NCI-H1694 treated with DMSO at 0.1 percent for 48 hours (cell line): ENCODE data around the gene LMNTD2.
A peak's percentile ranks its signal among the peaks of the same experiment; 100 is the strongest.

Source experiments
- DNase-seq: peaks from one replicate; lab custom pipeline; 2025; lab: John Stamatoyannopoulos, UW

LMNTD2 gene

DNA sequence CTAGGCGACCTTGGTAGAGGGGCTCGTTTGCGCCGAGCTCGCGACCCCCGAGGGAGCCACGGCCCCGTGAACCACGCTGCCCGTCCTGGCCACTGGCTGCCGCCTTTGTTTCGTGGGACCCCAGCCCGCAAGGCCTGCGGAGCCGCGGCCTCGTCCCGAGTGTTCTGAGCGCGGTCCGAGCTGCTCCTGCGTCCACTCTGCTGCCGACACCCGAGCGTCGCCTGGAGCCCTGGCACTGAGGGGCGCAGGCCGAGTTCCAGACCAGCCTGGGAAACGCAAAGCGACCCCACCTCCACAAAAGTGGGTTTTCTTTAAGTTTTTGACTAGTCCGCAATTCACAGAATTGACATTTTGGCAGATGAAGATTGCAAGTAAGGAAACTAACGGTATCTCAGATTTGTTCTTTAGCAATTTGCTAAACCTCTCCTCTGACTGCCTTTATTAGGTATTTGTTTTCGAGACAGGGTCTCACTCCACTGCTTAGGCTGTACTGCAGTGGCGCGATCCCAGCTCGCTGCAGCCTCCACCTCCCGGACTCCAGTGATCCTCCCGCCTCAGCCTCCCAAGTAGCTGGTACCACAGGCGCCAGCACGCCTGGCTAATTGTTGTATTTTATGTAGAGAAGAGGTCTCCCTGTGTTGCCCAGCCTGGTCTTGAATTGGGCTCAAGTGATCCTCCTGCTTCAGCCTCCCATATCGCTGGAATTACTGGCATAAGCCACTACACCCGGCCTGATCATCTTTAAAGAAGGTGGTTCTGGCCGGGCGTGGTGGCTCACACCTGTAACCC is 52.6 kb downstream of the LMNTD2 start:
- no peak for DNase-seq

DNA sequence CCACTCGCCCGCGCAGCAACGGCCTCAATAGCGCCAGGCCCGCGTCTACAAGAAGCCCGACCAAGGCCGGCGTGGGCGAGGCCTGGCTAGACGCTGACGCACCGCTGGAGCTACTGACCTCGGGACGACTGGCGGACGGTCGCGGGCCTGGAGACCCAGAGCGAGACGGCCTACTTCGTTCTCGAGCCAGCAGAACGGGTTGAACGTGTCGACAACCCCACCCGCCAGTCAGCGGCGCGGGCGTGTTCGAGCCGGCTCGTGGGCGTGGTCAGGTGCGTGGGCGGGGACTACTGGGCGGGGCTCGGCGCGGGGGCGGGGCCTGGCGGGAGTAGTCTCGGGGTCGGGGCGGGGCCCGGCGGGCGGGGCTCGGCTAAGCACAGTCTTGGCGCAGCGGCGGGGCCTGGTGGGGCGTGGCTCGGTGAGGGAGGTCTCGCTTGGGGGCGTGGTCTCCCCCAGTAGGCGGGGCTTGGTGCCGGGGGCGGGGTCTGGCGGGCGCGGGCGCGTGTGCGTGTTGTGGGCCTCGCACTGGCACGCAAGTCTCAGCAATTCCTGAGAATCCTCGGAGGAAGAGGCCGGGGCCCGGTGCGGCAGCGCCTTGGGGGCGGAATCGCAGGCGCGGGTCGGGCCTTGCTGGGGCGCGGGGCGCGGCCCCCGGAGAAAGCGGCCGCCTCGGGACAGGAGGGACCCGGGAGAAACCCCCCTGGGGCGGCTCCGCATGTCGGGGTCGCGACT is 53.4 kb downstream of the LMNTD2 start, which contains the start of gene RNH1:
Gene RNH1, minus strand, starts transcription at position 248 of the 732 bp plus-strand sequence. CDS start 5,080 bp downstream, outside the sequence.
- peak; percentile 65 for DNase-seq

DNA sequence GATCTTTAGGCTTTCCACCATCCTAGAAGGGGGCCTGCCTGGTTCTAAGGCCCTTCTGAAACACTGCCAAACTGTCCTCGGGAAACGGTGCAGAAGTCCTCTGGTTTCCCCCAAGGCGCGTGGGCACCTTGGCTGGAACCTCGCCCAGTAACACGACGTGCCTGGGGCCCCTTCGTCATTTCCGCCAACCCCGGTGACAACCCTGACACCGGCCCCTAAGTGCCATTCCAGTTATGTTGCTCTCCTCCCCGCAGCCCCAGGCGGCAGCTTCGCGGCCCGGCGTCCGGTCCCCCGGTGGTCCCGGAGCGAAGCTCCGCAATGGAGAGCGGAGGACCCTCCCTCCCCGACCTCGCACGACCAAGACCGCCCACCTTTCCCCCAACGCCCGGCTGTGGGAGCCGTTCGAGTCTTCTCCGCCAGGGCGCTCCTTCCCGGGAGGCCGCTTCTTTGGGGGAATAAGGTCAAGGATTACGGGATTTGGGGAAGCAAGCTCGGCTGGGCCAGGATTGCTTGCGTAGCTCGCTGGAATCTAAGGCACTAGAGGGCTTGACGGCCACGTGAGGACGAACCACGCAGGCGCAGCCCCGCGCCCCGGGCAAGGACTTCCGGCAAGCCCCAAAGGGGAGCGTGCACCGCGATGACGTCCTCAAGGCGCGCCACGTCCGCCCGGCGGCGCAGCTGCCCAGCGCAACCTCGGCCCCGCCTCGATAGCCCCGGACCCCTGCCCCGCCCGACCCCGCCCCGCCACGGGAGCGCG is 54.1 kb downstream of the LMNTD2 start:
- DNase-seq: peak; percentile 88

DNA sequence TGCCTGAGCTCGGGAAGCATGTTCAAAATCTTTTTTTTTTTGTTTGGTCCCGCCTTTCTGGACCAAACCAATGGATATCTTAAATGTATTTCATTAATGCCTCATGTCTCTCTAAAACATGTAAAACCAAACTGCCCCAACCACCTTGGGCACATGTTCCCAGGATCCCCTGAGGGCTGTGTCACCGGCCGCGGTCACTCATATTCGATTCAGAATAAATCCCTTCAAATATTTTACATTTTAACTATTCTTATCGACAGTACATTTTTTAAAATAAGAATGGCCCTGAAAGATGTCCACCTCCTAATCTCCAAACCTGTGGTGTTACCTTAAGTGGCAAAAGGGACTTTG is 55.6 kb downstream of the LMNTD2 start:
- DNase-seq: no peak
